Activated CD4-positive, alpha-beta T cell treated with anti-CD3 and anti-CD28 coated beads, Interleukin-2, amount 50 U/mL, for 4 hours (primary cell): ENCODE measurements around the gene FHIT.

Experiments used
- DNase-seq, 2 experiments: peaks; one replicate each; pipeline ENCODE4 v3.0.0-alpha.2; 2020

FHIT gene

GRCh38 chr3:59798372-59799086 lies 1452.7 kb downstream of the FHIT start:
- no peak for DNase-seq

GRCh38 chr3:59797533-59797932 lies 1453.7 kb downstream of the FHIT start:
- DNase-seq, result no peak

GRCh38 chr3:59796456-59796855 lies 1454.8 kb downstream of the FHIT start:
- DNase-seq, result no peak

- no peak for DNase-seq
Observed at GRCh38 chr3:59795756-59796155, 1455.5 kb downstream of the FHIT start.

- DNase-seq, result no peak
Observed at GRCh38 chr3:59793976-59794375, 1457.3 kb downstream of the FHIT start.

- no peak for DNase-seq
Observed at GRCh38 chr3:59791774-59792308, 1459.4 kb downstream of the FHIT start.

GRCh38 chr3:59790241-59790640 lies 1461.0 kb downstream of the FHIT start:
- no peak for DNase-seq

GRCh38 chr3:59788801-59789200 lies 1462.5 kb downstream of the FHIT start:
- DNase-seq, result no peak

GRCh38 chr3:59788133-59788532 lies 1463.1 kb downstream of the FHIT start:
- DNase-seq, result no peak

GRCh38 chr3:59786374-59786773 lies 1464.9 kb downstream of the FHIT start:
- DNase-seq, result no peak

GRCh38 chr3:59784164-59784563 lies 1467.1 kb downstream of the FHIT start:
- DNase-seq, result no peak

GRCh38 chr3:59783468-59783988 lies 1467.7 kb downstream of the FHIT start:
- DNase-seq, result no peak

GRCh38 chr3:59782664-59783063 lies 1468.6 kb downstream of the FHIT start:
- no peak for DNase-seq

- no peak for DNase-seq
Observed at GRCh38 chr3:59780209-59780608, 1471.0 kb downstream of the FHIT start.

- DNase-seq, result no peak
Observed at GRCh38 chr3:59779260-59779659, 1472.0 kb downstream of the FHIT start.

GRCh38 chr3:59777667-59778077 lies 1473.6 kb downstream of the FHIT start:
- no peak for DNase-seq

GRCh38 chr3:59777066-59777465 lies 1474.2 kb downstream of the FHIT start:
- no peak for DNase-seq

GRCh38 chr3:59775761-59776325 lies 1475.4 kb downstream of the FHIT start:
- no peak for DNase-seq

GRCh38 chr3:59775106-59775505 lies 1476.1 kb downstream of the FHIT start:
- no peak for DNase-seq

GRCh38 chr3:59774634-59775033 lies 1476.6 kb downstream of the FHIT start:
- no peak for DNase-seq

GRCh38 chr3:59774000-59774399 lies 1477.3 kb downstream of the FHIT start:
- DNase-seq, result no peak

- DNase-seq, result peak; percentile 13 to 15
Observed at GRCh38 chr3:59772416-59773408, 1478.5 kb downstream of the FHIT start.

- DNase-seq, result no peak
Observed at GRCh38 chr3:59771768-59772181, 1479.5 kb downstream of the FHIT start.
